T-helper 22 cell (primary cell): ENCODE results near the gene PC.
"Not testable (repeated sequence)": the region's sequence is repeated elsewhere in the genome, so short reads cannot be mapped to it uniquely, and the experiment has no call there.

Source experiments
- DNase-seq: peaks from one replicate; pipeline ENCODE4 v3.0.0-alpha.2; 2020; ENCODE audit warnings: low read depth

The PC gene

GRCh38 chr11:66840317-66841091, 117.7 kb downstream of the PC start:
- DNase-seq = no peak

DNA sequence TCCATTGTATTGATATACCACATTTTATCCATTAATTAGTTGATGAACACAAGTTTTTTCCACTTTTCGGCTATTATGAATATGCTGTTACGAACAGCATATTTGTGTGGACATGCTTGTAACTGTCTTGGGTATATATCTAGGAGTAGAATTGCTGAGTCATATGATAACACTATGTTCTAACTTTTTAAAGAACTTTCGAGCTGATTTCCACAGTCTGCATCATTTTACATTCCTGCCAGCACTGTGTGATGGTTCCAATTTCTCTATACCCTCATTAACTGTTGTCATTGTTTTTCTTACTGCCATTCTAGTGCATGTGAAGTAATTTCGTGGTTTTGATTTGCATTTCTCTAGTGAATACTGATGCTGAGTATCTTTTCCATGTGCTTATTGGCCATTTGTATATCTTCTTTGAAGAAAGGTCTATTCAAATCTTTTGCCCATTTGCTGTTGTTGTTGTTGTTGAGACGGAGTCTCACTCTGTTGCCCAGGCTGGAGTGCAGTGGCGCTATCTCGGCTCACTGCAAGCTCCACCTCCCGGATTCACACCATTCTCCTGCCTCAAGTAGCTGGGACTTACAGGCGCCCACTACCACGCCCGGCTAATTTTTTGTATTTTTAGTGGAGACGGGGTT, 122.3 kb downstream of the PC start:
- no peak for DNase-seq

- DNase-seq = no peak
Measured at GRCh38 chr11:66834943-66835342, 123.2 kb downstream of the PC start.

DNA sequence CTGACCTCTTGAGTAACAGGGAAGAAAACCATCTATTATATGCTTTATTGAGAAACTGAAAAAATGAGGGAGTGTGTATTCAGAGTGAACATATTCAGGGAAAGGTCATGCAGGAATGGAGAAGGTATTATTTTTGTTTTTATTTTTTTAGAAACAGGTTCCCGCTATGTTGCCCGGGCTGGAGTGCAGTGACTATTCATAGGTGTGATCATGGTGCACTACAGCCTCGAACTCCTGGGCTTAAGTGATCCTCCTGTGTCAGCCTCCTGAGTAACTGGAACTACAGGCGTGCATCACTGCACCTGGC, 123.7 kb downstream of the PC start:
- DNase-seq = no peak

DNA sequence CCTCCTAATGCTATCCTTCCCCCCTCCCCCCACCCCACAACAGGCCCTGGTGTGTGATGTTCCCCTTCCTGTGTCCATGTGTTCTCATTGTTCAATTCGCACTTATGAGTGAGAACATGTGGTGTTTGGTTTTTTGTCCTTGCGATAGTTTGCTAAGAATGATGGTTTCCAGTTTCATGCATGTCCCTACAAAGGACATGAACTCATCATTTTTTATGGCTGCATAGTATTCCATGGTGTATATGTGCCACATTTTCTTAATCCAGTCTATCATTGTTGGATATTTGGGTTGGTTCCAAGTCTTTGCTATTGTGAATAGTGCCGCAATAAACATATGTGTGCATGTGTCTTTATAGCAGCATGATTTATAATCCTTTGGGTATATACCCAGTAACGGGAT, 133.6 kb downstream of the PC start:
- DNase-seq = not testable (repeated sequence)

GRCh38 chr11:66823700-66824099, 134.5 kb downstream of the PC start:
- DNase-seq = no peak

- DNase-seq = no peak
Measured at GRCh38 chr11:66820901-66821300, 137.3 kb downstream of the PC start.

DNA sequence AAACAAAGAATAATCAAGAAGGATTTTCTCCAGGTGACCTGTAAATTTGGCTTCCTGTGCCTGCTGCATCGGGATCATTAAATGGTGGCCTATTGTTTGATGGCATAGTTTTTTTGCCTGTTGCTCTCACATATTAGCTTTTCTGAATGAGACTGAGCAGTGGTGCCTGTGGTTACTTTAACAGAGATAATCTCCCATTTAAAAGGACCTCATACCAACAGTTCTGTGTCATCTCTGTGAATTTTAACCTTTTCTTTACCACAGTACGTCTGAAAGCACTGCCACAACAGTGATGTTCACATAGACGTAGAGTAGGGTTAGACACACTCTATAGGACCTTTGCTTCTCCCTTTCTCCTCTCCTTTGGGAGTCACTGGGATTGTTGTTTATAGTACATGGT, 137.8 kb downstream of the PC start:
- no peak for DNase-seq

- no peak for DNase-seq
Measured at GRCh38 chr11:66818231-66818955, 139.8 kb downstream of the PC start.

DNA sequence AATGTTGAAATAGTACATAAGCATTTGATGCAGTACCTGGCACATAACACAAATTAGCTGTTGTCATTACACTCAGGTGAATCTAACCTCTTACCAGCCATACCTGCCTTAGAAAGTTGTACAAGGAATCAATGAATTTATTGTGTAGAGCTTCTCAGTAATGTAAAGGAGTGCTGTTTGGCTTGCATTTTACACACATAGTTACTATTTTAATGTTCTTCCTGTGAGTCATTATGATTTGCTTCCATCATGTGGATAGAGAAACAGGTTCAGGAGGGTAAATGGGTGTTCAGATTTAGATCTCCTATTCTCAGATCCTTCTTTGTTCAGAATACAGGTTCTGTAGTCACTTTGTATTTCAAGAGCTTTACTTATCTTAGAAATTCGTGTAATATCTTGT, 142.5 kb downstream of the PC start:
- no peak for DNase-seq

DNA sequence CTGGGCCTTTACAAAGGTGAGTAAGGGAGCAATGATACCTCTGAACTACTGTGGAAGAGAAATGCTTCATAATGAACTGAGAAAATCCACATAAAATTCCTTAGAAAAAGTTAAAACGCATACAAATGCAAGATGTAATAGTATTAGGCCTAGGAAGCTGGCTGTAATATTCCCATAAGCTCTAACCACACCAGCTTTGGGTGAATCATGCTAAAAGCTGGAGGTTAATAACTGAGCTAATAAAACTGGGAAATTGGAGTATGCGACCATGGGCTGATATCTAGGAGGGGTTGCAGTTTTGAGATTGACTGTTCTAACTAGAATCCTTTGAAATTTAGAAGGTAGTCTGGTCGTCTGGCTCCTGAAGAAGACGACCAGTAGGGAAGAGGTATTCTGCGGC, 143.5 kb downstream of the PC start:
- no peak for DNase-seq

DNA sequence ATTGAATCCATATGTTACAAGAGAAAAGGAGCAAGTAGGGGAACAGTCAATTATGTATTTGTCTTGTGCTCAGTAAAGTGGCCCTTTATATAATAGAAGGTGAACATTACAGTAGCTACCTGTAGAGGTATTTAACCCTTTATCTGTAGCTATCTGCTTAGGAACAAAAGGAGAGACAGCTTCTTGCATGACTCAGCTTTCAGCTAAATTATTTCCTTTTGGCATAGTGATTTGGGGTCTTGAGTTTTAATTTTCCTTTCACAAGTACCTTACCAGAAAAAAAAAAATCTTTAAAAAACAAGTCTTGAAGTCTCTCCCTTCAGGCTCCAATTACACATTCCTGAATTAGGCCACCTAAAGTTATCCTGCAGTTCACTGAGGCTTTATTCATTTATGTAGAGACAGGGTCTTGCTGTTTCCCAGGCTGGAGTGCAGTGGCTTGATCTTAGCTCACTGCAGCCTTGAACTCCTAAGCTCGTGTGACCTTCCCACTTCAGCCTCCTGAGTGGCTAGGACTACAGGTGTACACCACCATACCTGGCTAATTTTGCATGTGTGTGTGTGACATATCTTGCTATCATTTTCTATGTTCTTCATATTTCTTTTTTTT, 147.5 kb downstream of the PC start:
- no peak for DNase-seq

DNA sequence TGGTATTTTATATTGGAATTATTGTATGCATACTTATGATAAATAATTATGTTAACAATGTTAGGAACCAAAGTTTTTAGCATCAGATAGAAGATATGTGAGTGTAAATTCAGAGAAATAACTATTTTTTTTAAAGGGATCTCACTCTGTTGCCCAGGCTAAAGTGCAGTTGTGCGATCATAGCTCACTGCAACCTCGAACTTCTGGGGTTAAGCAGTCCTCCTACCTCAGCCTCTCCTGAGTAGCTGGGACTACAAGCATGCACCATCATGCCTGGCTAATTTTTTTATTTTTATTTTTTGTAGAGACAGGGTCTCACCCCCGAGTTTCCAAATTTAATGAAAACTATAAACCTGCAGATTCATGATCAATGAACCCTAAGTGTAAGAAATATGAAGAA, 148.6 kb downstream of the PC start:
- no peak for DNase-seq

- no peak for DNase-seq
Measured at GRCh38 chr11:66800720-66801428, 157.3 kb downstream of the PC start.

DNA sequence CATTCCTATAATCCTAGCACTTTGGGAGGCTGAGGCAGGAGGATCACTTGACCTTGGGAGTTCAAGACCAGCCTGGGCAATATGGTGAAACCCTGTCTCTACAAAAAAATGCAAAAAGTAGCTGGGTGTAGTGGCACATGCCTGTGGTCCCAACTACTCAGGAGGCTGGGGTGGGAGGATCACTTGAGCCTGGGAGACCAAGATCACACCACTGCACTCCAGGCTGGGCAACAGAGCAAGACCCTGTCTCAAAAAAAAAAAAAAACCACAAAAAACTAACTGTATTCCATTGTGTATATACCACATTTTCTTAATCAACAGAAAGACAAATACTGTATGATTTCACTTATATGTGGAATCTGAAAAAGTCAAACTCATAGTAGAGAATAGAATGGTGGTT, 158.4 kb downstream of the PC start:
- not testable (repeated sequence) for DNase-seq
